Measurements from ENCODE around the gene UBTD1. TPM values are rescaled to one million over a fixed set of nuclear protein-coding genes. Genes with fewer than 3 reads are reported as not detected.

UBTD1 gene
- total and polyA plus RNA-seq, 12 donors = 1.4 to 24.2 (median 13.4) TPM

GRCh38 chr10:97452352-97452751 is 46.4 kb upstream of the UBTD1 start:
- Histone ChIP-seq H3K36me3 (replicated peaks in 1 of 2) (peaks cover 0 to 39% of the 10 kb centered on the region in 2 donors), H3K27me3 (no peaks in the 10 kb centered on the region), H3K27ac (no peak overlapping the region), H3K4me1 (replicated peaks in 1 of 2) (peaks cover 0 to 22% of the 10 kb centered on the region in 2 donors), H3K4me3 (no peak overlapping the region), H3K9me3 (replicated peaks in 1 of 3) (no peaks in the 10 kb centered on the region)
- no peak for DNase-seq
- WGBS, 4 donors = 82 to 86% (median 84%) methylated on average over 6 of the region's 6 CpGs
- intact Hi-C loops (cut with DNase I) = no loop called here
- TF ChIP-seq POLR2A (IDR thresholded peaks at IDR 0.05) (no peak), CTCF (IDR thresholded peaks at IDR 0.05) (no peak)

GRCh38 chr10:97454330-97455036 is 44.2 kb upstream of the UBTD1 start:
- H3K27me3 ChIP-seq = no peaks in the 10 kb centered on the region
- intact Hi-C loops (cut with DNase I) = no loop called here
- peaks cover 0 to 4% of the 10 kb centered on the region in 2 donors for H3K4me1 ChIP-seq (replicated peaks in 1 of 2)
- DNase-seq = peak in 4 of 7 donors; percentile 45 to 61 (median 51)
- H3K4me3 ChIP-seq = no peak overlapping the region
- WGBS, 4 donors = 77 to 79% (median 78%) methylated on average over 3 of the region's 3 CpGs
- no peak overlapping the region for H3K27ac ChIP-seq
- peaks cover 0 to 57% of the 10 kb centered on the region in 2 donors for H3K36me3 ChIP-seq (replicated peaks in 1 of 2)
- no peaks in the 10 kb centered on the region for H3K9me3 ChIP-seq (replicated peaks in 1 of 3)
- no peak for TF ChIP-seq CTCF (IDR thresholded peaks at IDR 0.05)
- TF ChIP-seq POLR2A (IDR thresholded peaks at IDR 0.05) = no peak

GRCh38 chr10:97456034-97456685 is 42.6 kb upstream of the UBTD1 start:
- TF ChIP-seq POLR2A (IDR thresholded peaks at IDR 0.05) (no peak), CTCF (IDR thresholded peaks at IDR 0.05) (no peak)
- no peak overlapping the region for H3K4me3 ChIP-seq
- DNase-seq = no peak
- H3K9me3 ChIP-seq (replicated peaks in 1 of 3) = no peaks in the 10 kb centered on the region
- H3K36me3 ChIP-seq (replicated peaks in 1 of 2) = peaks cover 0 to 74% of the 10 kb centered on the region in 2 donors
- H3K27ac ChIP-seq = peak overlapping the region in 1 of 5 donors; percentile 1
- no peaks in the 10 kb centered on the region for H3K4me1 ChIP-seq (replicated peaks in 1 of 2)
- intact Hi-C loops (cut with DNase I) = no loop called here
- H3K27me3 ChIP-seq = no peaks in the 10 kb centered on the region
- WGBS, 4 donors = 62 to 90% (median 72%) methylated on average over 5 of the region's 5 CpGs

- DNase-seq = no peak
- Histone ChIP-seq H3K4me3 (no peak overlapping the region), H3K4me1 (replicated peaks in 1 of 2) (no peaks in the 10 kb centered on the region), H3K36me3 (replicated peaks in 1 of 2) (peaks cover 0 to 79% of the 10 kb centered on the region in 2 donors), H3K9me3 (replicated peaks in 1 of 3) (no peaks in the 10 kb centered on the region), H3K27me3 (no peaks in the 10 kb centered on the region), H3K27ac (no peak overlapping the region)
- 50 to 64% (median 58%) methylated on average over 3 of the region's 3 CpGs for WGBS, 4 donors
- no peak for TF ChIP-seq POLR2A (IDR thresholded peaks at IDR 0.05)
- no peak for TF ChIP-seq CTCF (IDR thresholded peaks at IDR 0.05)
- intact Hi-C loops (cut with DNase I) = no loop called here
Measured at GRCh38 chr10:97456686-97457065, 42.0 kb upstream of the UBTD1 start.
